NCI-H2107 (cell line): ENCODE measurements around the gene NGF.
"Not testable (repeated sequence)": the region's sequence is repeated elsewhere in the genome, so short reads cannot be mapped to it uniquely, and the experiment has no call there.

Source experiments
- DNase-seq: peaks from one replicate; lab custom pipeline; 2025; lab: John Stamatoyannopoulos, UW

The NGF gene

DNA sequence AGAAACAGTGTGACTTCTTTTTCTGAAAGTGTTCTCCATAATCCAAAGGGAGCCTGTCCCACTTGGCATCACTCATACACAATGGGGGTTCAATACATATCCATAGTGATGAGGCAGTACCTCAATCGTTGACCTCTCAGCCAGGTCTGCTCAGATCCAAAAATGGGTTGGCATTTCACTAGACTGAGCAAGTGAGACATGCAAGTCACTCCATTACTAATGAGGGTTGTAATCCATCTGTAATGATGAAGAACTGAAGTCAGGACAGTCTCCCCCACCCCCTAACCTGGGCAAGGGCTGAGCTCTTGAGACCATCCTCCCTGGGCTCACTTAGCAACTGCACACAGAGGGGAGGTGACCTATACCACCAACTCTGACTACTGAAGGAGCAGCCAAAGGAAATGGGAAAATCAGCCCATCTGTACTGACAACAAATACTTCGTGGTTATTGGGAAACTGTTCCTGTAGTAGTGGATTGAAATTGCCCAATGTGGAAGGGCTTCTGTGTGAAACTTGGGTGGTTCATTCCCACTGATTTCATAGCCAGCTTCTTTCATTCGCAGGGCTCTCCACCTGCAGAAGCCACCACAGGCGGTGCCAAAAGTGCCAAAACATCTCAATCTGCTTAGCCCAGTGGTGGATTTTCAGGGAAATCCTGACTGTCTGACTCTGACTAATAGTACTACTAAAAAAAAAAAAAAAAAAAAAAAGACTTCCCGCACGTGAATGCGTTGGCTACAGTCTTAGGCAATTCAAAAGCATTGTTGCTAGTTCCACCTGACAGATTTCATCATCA lies 5.0 kb downstream of the NGF start:
- DNase-seq = no peak

- no peak for DNase-seq
Measured at GRCh38 chr1:115331558-115332331, 6.3 kb downstream of the NGF start.

DNA sequence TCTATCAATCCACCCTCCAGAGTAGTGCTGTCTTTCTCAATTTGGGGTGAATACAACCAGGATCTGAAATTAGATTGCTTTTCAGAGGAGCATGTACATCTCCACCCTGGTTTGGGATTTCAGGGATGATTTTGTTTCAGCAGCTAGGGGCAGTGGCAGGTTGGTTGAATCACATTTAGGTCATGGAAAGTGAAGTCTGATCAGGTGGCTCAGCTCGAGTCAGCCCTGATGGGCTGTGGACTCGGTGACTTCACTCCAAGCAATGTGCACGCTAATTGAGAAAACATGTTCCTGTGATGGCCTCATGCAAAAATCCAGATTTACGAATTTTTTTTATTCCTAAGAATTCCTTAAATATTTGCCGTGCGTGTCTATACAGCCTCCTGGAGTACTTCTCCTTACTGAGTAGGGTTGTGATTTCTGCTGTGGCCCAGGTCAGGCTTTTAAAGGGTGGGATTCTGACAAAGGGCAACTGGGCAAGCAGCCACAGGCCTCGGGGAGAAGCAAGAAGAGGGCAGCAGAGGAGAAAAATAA lies 7.5 kb downstream of the NGF start:
- DNase-seq = no peak

GRCh38 chr1:115329965-115330364 lies 8.1 kb downstream of the NGF start:
- no peak for DNase-seq

DNA sequence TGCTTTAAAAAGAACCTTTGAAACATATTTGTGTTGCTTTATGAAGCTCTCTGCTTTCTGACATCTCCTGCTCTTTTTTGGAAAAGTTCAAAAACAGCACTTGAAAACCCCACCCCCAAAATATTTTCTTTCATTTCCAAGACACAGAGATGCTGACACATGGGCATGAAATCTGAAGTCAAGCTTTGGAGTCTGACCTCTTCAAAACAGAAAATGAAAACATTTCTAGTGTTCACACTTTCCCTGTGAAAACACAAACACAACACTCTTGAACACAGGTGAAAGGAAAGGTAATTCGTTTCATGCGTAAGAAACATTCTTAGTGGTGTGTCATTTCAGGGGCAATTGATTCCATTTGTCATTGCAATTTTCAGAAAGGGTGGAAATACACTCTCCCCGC lies 10.8 kb downstream of the NGF start:
- DNase-seq = no peak

GRCh38 chr1:115326419-115326818 lies 11.6 kb downstream of the NGF start:
- DNase-seq = no peak

- DNase-seq = no peak
Measured at GRCh38 chr1:115325874-115326273, 12.2 kb downstream of the NGF start.

DNA sequence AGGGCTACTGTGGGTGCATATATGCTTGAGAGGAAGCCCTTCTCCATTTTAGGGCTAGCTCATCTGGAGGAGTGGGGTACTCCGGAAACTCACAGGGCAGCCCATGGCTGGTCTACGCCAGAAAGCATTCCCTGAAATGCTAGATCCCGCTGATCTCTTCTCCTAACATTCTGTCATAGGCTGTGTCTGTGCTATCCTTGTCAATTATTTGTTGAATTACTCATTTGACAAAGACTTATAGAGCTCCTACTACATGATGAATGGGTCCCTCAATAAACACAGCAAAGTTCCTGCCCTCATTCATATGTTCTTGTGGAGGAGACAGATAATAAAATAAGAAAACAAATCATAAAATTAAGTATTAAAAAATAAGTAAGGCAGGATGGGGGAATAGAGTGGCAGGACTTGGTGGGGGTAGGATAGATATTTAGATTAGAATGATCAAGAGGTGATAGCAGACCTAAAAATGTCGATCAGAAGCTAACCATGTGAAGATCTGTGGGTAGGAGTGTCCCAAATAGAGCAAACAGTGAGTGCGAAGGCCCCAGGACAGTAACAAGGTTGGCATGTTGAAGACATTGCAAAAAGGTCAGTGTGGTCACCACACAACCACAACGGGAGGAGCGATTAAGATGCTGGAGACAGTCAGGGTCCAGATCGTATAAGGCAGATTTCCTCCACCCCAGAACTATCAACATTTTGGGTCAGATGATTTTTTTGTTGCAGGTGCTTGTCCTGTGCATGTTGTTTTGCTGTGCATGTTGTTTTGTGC lies 13.2 kb downstream of the NGF start:
- no peak for DNase-seq

- no peak for DNase-seq
Measured at GRCh38 chr1:115323366-115324004, 14.6 kb downstream of the NGF start.

- DNase-seq = no peak
Measured at GRCh38 chr1:115322631-115323030, 15.4 kb downstream of the NGF start.

- DNase-seq = no peak
Measured at GRCh38 chr1:115320377-115320776, 17.7 kb downstream of the NGF start.

DNA sequence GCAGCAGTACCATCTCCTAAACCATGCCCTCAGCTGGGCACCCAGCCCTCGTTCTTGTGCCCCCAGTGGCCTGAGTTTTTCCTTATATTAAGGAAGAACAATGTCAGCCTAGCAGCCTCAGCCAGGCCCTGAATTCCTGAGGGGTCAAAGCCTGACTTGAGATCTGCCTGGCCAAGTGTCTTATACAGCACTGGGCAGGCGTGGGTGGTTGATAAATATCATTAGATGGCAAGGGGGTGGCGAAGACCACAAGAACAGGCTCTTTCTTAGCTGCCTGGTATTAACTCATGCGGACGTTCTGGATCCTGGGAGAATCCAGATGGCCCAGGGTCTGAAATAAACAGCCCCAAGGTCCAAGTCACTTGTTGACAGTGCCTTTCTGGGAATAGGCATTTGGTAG lies 18.3 kb downstream of the NGF start:
- DNase-seq = no peak

DNA sequence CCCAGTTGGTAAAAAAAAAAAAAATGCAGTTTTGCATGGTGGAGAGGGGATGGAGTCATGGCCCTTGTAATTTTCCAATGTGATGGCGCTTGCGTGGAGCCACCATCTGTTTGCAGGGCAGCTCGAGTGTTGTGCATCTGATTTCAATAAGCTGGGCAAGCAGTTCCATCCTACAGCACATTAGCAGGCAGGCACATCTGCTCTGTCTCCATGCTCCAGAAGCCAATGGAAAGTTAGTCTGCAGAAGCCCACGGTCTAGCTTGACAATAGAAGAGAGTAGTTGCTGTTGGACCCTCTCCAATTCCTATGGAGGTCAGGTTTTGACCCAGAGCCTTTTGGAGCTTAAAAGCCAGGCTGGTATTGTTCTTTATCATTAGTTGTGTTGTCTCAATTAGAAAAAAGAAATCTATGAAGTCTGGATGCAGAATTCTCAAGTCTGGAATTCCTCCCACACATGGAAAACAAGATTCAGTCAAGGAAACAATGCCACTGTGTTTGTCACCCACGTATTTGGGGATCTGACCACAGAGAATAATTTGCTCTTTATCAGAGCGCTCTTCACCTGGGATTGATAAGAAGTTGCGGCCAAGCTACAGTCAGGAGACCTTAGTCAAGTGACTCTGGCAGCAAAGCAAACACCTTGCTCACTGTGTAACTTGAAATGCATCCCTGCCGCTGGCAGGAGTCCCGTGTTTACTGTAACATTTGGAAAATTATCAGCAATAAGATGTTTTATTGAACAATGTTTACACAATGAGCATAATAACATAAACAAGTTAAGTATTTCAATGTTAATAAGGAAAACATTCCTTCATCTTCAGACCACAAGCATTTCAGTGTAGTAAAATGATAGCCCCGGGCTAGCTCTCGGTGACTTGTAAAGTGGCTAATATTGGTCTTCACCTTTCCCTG lies 20.7 kb downstream of the NGF start:
- DNase-seq = peak; percentile 72

- DNase-seq = no peak
Measured at GRCh38 chr1:115314765-115315164, 23.3 kb downstream of the NGF start.

DNA sequence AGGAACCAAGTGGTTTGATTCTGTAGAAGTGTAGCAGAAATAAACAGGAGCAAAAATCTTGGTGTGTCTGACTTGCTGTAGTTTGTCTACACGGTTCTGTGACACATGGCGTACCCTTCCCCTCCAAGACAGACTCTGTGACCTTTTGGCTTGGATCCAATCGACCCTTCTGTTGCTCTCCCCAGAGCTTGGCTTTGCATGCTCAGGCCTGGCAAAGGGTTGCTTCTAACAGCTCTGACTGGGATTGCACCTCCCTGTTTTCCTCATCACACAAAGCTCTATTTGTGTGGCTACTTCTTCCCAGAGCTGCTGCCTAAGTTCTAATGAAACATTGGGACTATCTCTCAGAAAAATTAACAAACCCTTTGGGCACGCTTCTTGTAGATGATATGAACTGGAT lies 24.0 kb downstream of the NGF start:
- no peak for DNase-seq

DNA sequence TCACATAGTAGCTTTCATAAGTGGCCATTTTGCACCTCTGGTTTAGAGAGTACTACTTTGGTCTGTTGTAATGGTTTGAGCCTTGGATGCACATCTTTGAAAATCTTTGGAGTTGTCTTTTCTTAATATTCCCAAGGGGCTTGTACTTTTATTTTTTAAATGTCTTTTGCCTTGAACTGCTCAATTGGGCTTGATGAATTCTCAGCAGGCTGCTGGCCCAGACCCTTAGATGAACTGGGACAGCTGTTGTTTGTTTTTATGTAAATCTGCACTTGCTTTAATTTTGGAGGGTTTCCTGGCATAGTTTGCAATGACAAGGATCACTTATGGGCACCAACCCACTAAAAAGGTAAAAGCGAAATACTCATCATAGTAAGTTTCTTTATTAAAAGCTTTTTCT lies 24.9 kb downstream of the NGF start:
- DNase-seq = no peak

DNA sequence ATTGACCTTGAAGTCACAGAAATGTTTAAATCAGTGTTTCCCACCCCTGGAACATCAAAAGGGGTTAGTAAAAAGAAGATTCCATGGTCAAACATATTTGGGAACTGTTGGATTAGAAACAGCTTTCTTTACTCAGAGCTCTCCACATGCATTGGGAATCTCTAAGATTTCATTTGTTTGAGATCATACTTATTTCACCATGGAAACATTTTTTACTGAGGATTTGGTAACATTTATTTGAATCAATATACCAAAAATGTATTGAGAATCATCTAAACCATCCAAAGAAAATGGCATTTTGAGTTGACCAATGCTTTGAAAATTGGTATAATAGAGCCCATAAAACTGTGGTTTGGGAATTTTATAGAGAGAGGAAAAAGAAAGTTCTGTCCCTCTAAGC lies 25.3 kb downstream of the NGF start:
- DNase-seq = no peak

GRCh38 chr1:115311474-115311989 lies 26.5 kb downstream of the NGF start:
- DNase-seq = no peak

- no peak for DNase-seq
Measured at GRCh38 chr1:115310581-115311473, 27.2 kb downstream of the NGF start.

GRCh38 chr1:115309504-115309903 lies 28.5 kb downstream of the NGF start:
- DNase-seq = not testable (repeated sequence)
